GM18517 (cell line): ENCODE results near the gene CTSA.
"Not testable (repeated sequence)": the region's sequence is repeated elsewhere in the genome, so short reads cannot be mapped to it uniquely, and the experiment has no call there.

Source experiments
- ATAC-seq: cut with Tn5 transposase; IDR thresholded peaks from one replicate; pipeline ENCODE4 v1.9.1; 2021; ENCODE audit warnings: mild to moderate bottlenecking, moderate library complexity; ENCODE audit not compliant: unreplicated experiment

The CTSA gene

GRCh38 chr20:45911486-45912343, 20.6 kb downstream of the CTSA start, which contains the start of gene PLTP:
Gene PLTP (minus strand): TSS chr20:45912155. CDS start chr20:45911452, 703 bp downstream.
- ATAC-seq: no peak

GRCh38 chr20:45912344-45912682, 21.2 kb downstream of the CTSA start:
- no peak for ATAC-seq

GRCh38 chr20:45913116-45913515, 22.0 kb downstream of the CTSA start:
- ATAC-seq: no peak

- no peak for ATAC-seq
These were observed 26.6 kb downstream of the CTSA start for GRCh38 chr20:45917790-45918141.

- no peak for ATAC-seq
These were observed 27.1 kb downstream of the CTSA start for GRCh38 chr20:45918182-45918737.

- ATAC-seq: no peak
These were observed 27.8 kb downstream of the CTSA start for GRCh38 chr20:45918779-45919537.

- no peak for ATAC-seq
These were observed 28.6 kb downstream of the CTSA start for GRCh38 chr20:45919542-45920399.

- ATAC-seq: no peak
These were observed 29.6 kb downstream of the CTSA start for GRCh38 chr20:45920462-45921336.

GRCh38 chr20:45921337-45922189, 30.4 kb downstream of the CTSA start:
- ATAC-seq: no peak

- ATAC-seq: no peak
These were observed 33.5 kb downstream of the CTSA start for GRCh38 chr20:45924391-45925261.

GRCh38 chr20:45925821-45926506, 34.8 kb downstream of the CTSA start:
- no peak for ATAC-seq

GRCh38 chr20:45926731-45927070, 35.6 kb downstream of the CTSA start:
- no peak for ATAC-seq

- ATAC-seq: no peak
These were observed 36.1 kb downstream of the CTSA start for GRCh38 chr20:45927071-45927878.

GRCh38 chr20:45931680-45932079, 40.5 kb downstream of the CTSA start:
- not testable (repeated sequence) for ATAC-seq

- no peak for ATAC-seq
These were observed 42.3 kb downstream of the CTSA start for GRCh38 chr20:45933266-45934045.

GRCh38 chr20:45934046-45934585, 43.0 kb downstream of the CTSA start:
- no peak for ATAC-seq
